Glutamatergic neuron (in vitro differentiated cells): Measurements from ENCODE around the gene SUMO3. TPM values are rescaled to one million over a fixed set of nuclear protein-coding genes. Genes with fewer than 3 reads are reported as not detected.

ENCODE experiments used
- DNase-seq: peaks from one replicate; pipeline ENCODE4 v3.0.0; 2022
- H3K27ac Mint-ChIP-seq: one replicate; pipeline ENCODE4 v1.8.0; 2020; ENCODE audit warnings: mild to moderate bottlenecking, mixed read lengths, inconsistent platforms; ENCODE audit not compliant: unreplicated experiment
- H3K27me3 Mint-ChIP-seq: one replicate; pipeline ENCODE4 v1.8.0; 2020; ENCODE audit warnings: mild to moderate bottlenecking, moderate library complexity, mixed read lengths, inconsistent platforms; ENCODE audit not compliant: unreplicated experiment
- H3K36me3 Mint-ChIP-seq: one replicate; pipeline ENCODE4 v1.8.0; 2020; ENCODE audit warnings: mild to moderate bottlenecking, mixed read lengths, inconsistent platforms; ENCODE audit not compliant: unreplicated experiment
- H3K4me1 Mint-ChIP-seq: one replicate; pipeline ENCODE4 v1.8.0; 2020; ENCODE audit warnings: mild to moderate bottlenecking, low read depth, mixed read lengths, inconsistent platforms; ENCODE audit not compliant: unreplicated experiment
- H3K4me3 Mint-ChIP-seq: one replicate; pipeline ENCODE4 v1.8.0; 2020; ENCODE audit warnings: mild to moderate bottlenecking, mixed read lengths, inconsistent platforms; ENCODE audit not compliant: unreplicated experiment
- H3K9me3 Mint-ChIP-seq: one replicate; pipeline ENCODE4 v1.8.0; 2020; ENCODE audit warnings: mild to moderate bottlenecking, moderate library complexity, mixed read lengths, inconsistent platforms; ENCODE audit not compliant: unreplicated experiment
- total RNA-seq: library from RNA; stranded (reverse); fragmentation: NEBNext Ultra II Directional; extraction: Animal tissue kit (Norgen Biotek cat#: 25700); gene quantifications from one replicate; pipeline ENCODE4 v1.2.1, GENCODE V29; 2021; ENCODE audit not compliant: unreplicated experiment
- TF ChIP-seq, protein P1 (sequence below): fragments of 200-600 bp; sonication (generic); IDR thresholded peaks from one replicate; pipeline ENCODE4 v1.5.0; 2021; ENCODE audit not compliant: partially characterized antibody, unreplicated experiment

Gene SUMO3
- total RNA-seq, 1 donor from 2014 or later: 63.5 TPM

DNA sequence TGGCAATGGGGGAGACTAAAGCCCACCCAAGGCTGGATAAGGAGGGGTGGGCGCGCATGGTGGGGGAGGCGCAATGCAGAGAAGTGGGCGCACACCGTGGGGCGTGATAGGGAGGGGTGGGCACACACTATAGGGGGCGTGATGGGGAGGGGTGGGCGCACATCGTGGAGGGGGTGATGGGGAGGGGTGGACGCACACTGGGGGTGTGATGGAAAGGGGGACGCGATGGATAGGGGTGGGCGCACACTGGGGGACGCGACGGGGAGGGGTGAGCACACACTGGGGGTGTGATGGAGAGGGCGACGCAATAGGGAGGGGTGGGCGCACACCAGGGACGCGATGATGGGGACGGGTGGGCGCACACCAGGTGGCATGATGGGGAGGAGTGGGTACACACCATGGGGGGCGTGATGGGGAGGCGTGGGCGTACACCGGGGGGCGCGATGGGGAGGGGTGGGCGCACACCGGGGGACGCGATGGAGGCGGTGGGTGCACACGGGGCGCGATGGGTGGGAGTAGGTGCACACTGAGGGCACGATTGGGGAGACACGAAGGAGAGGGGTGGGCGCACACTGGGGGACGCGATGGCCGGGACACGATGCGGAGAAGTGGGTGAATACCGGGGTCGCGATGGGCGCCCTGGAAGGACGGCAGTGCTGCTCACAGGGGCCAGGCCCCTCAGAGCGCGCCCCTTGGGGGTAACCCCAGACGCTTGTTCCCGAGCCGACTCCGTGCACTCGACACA lies 929 bp downstream of the SUMO3 start:
- Mint-ChIP-seq H3K9me3 (peaks cover 11% of the 10 kb centered on the region), H3K4me1 (peaks cover 16% of the 10 kb centered on the region), H3K4me3 (peak overlapping the region; percentile 76), H3K27ac (peak overlapping the region; percentile 77), H3K27me3 (peaks cover 5% of the 10 kb centered on the region), H3K36me3 (peaks cover 11% of the 10 kb centered on the region)
- DNase-seq: peak; percentile 25
- TF ChIP-seq, protein P1, sequence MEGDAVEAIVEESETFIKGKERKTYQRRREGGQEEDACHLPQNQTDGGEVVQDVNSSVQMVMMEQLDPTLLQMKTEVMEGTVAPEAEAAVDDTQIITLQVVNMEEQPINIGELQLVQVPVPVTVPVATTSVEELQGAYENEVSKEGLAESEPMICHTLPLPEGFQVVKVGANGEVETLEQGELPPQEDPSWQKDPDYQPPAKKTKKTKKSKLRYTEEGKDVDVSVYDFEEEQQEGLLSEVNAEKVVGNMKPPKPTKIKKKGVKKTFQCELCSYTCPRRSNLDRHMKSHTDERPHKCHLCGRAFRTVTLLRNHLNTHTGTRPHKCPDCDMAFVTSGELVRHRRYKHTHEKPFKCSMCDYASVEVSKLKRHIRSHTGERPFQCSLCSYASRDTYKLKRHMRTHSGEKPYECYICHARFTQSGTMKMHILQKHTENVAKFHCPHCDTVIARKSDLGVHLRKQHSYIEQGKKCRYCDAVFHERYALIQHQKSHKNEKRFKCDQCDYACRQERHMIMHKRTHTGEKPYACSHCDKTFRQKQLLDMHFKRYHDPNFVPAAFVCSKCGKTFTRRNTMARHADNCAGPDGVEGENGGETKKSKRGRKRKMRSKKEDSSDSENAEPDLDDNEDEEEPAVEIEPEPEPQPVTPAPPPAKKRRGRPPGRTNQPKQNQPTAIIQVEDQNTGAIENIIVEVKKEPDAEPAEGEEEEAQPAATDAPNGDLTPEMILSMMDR: no peak

DNA sequence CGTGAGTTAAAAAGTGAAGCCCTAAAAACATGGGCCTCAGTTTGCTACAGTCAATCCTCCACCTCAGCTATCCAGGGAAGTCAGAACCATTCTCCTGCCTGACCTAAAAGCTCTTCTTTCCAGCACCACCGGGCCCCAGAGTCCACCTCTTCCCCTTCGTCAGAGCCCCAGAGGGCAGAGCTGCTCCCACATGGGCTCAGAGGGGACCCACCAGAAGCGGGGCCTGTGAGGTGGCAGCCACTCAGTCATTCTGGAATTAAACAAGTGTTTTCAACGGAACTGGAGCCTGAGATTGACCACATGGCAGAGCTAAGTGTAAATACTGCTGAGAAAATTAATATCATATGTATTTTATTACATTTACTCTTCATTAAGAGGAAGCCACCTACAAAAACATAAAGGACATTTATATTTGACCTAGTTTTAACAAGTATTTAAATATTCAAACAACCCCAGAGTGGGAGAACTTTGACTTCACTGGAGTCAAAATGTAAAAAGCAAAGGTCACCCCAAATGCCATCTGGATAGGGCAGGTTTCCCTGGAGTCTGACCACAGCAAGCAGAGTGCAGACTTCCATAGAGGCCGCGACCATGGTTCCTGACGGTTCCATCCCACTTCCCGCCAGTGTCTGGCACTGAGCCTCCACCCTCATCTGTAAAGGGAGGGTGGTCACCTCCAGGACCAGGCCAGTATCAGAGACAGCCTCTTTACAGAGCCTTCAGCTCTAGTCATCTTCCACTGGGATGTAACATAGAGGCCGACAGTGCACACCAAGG lies 1.8 kb downstream of the SUMO3 start:
- Mint-ChIP-seq H3K4me3 (peak overlapping the region; percentile 76), H3K36me3 (peaks cover 11% of the 10 kb centered on the region), H3K27me3 (peaks cover 5% of the 10 kb centered on the region), H3K9me3 (peaks cover 12% of the 10 kb centered on the region), H3K4me1 (peaks cover 16% of the 10 kb centered on the region), H3K27ac (peak overlapping the region; percentile 77)
- DNase-seq: peak; percentile 35
- TF ChIP-seq, protein P1: no peak

DNA sequence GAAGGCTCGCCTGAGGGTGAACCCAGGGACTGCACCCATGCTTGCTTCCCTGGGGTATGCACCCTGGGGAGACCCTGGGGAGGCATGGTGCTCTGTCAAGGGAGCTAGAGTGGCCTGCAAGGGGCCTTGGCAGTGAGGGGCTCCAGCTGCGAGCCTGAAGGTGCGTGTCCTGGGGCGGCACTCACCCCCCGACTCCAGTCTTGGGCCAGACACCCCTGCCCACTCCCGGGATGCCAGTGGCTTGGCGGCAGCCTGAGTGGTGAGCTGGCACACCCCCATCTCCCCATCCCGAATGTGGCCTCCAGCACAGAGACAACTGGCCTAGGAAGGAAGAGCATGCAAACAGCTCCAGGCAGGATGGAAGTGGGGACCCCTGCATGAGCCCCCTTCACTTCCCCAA lies 2.6 kb downstream of the SUMO3 start:
- Mint-ChIP-seq H3K9me3 (peaks cover 13% of the 10 kb centered on the region), H3K36me3 (peaks cover 9% of the 10 kb centered on the region), H3K4me3 (no peak overlapping the region), H3K27ac (no peak overlapping the region), H3K4me1 (peaks cover 16% of the 10 kb centered on the region), H3K27me3 (peaks cover 5% of the 10 kb centered on the region)
- TF ChIP-seq, protein P1: no peak
- DNase-seq: no peak

DNA sequence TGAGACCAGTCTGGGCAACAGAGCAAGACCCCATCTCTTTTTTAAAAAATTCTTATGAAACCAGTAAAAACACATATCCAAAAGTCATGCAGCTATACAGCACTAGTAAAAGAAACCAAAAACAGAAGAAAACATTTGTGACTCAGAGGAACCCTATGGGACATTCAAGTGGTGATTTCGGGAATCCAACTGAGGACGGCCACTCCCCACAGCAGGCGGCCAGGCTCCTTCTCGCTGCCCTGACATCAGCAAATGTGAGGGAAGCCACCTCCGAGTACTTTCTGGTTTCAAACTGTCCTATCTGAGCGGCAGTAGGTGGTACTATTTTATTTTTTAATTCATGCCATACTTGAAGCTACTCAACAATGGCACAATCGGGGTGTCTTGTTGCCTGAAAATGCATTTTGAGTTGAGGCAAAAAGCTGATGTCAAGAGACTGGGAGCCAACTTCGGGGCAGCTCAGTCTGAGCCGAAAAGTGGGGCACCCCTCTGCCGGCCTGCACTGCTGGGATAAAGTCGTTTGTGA lies 3.3 kb downstream of the SUMO3 start:
- Mint-ChIP-seq H3K27ac (no peak overlapping the region), H3K9me3 (peaks cover 12% of the 10 kb centered on the region), H3K27me3 (peaks cover 4% of the 10 kb centered on the region), H3K36me3 (peaks cover 2% of the 10 kb centered on the region), H3K4me3 (peak overlapping the region; percentile 20), H3K4me1 (peaks cover 16% of the 10 kb centered on the region)
- TF ChIP-seq, protein P1: no peak
- DNase-seq: no peak
